Loucy (cell line): ENCODE results near the gene LCN9.

Experiments
- H2AFZ ChIP-seq: fragments of 200-600 bp; sonication (generic); 2 replicates; pipeline ENCODE4 v1.6.0; 2016; ENCODE audit warnings: antibody characterized with exemption, mild to moderate bottlenecking, low read length, moderate library complexity
- H3F3A ChIP-seq: fragments of 200-600 bp; 2 replicates; pipeline ENCODE4 v1.6.0; 2016; ENCODE audit warnings: antibody characterized with exemption, low read depth, mild to moderate bottlenecking
- H3K27me3 ChIP-seq: fragments of 200-600 bp; sonication (generic); 2 replicates; pipeline ENCODE4 v1.6.1; 2014; ENCODE audit warnings: low read length, mild to moderate bottlenecking; ENCODE audit not compliant: insufficient read depth, poor library complexity, severe bottlenecking
- H3K36me3 ChIP-seq: fragments of 200-600 bp; sonication (generic); 2 replicates; pipeline ENCODE4 v1.6.1; 2016; ENCODE audit warnings: low read length; ENCODE audit not compliant: insufficient read depth
- H3K4me1 ChIP-seq: fragments of 200-600 bp; sonication (generic); 2 replicates; pipeline ENCODE4 v1.5.1; 2014; ENCODE audit warnings: low read length, mild to moderate bottlenecking; ENCODE audit not compliant: insufficient read depth, poor library complexity, severe bottlenecking
- H3K4me2 ChIP-seq: fragments of 200-600 bp; sonication (generic); 2 replicates; pipeline ENCODE4 v1.6.0; 2014; ENCODE audit warnings: antibody characterized with exemption, low read length, low read depth, mild to moderate bottlenecking; ENCODE audit not compliant: poor library complexity, severe bottlenecking
- H3K4me3 ChIP-seq: fragments of 200-600 bp; sonication (generic); 2 replicates; pipeline ENCODE4 v1.5.1; 2014; ENCODE audit warnings: low read length, mild to moderate bottlenecking, mixed read lengths; ENCODE audit not compliant: poor library complexity, severe bottlenecking
- H3K79me2 ChIP-seq: fragments of 200-600 bp; sonication (generic); 2 replicates; pipeline ENCODE4 v1.6.1; 2014; ENCODE audit warnings: low read length; ENCODE audit not compliant: insufficient read depth
- H3K9ac ChIP-seq: fragments of 200-600 bp; sonication (generic); 2 replicates; pipeline ENCODE4 v1.6.0; 2014; ENCODE audit warnings: mild to moderate bottlenecking, low read depth, low read length, moderate library complexity; ENCODE audit not compliant: poor library complexity, severe bottlenecking
- H3K9me2 ChIP-seq: fragments of 200-600 bp; sonication (generic); replicated peaks from 2 replicates; pipeline ENCODE4 v1.6.1; 2016; ENCODE audit warnings: low read depth, low read length, mixed read lengths
- H3K9me3 ChIP-seq: fragments of 200-600 bp; sonication (generic); 2 replicates; pipeline ENCODE4 v1.6.1; 2014; ENCODE audit warnings: mild to moderate bottlenecking, antibody characterized with exemption, low read length, low read depth; ENCODE audit not compliant: insufficient read depth
- H4K20me1 ChIP-seq: fragments of 200-600 bp; sonication (generic); 2 replicates; pipeline ENCODE4 v1.6.0; 2014; ENCODE audit warnings: antibody characterized with exemption, low read length, mild to moderate bottlenecking; ENCODE audit not compliant: insufficient read depth, poor library complexity, severe bottlenecking
- CTCF ChIP-seq: fragments of 200-600 bp; sonication (generic); conservative IDR thresholded peaks from 2 replicates; pipeline ENCODE4 v1.5.1; 2014; ENCODE audit warnings: mild to moderate bottlenecking, antibody characterized with exemption, low read length
- EZH2phosphoT487 ChIP-seq: fragments of 200-600 bp; IDR thresholded peaks from 2 replicates; pipeline ENCODE4 v1.6.1; 2018; ENCODE audit warnings: antibody characterized with exemption, mild to moderate bottlenecking, moderate library complexity, borderline replicate concordance

The LCN9 gene

GRCh38 chr9:135696446-135696845 lies 33.3 kb downstream of the LCN9 start:
- Histone ChIP-seq H3K9me2 (no peaks in the 10 kb centered on the region), H3K4me3 (no peak overlapping the region), H2AFZ (no peak overlapping the region), H3K36me3 (no peaks in the 10 kb centered on the region), H4K20me1 (no peaks in the 10 kb centered on the region), H3K27me3 (no peaks in the 10 kb centered on the region), H3K4me2 (no peak overlapping the region), H3K9ac (no peak overlapping the region), H3K79me2 (no peaks in the 10 kb centered on the region), H3K9me3 (no peaks in the 10 kb centered on the region; the same call in 1 of the 2 replicates), H3K4me1 (no peaks in the 10 kb centered on the region), H3F3A (no peaks in the 10 kb centered on the region)
- TF ChIP-seq EZH2phosphoT487 (no peak), CTCF (no peak)

GRCh38 chr9:135697226-135697625 lies 34.1 kb downstream of the LCN9 start:
- no peaks in the 10 kb centered on the region for H3K4me1 ChIP-seq
- TF ChIP-seq CTCF (no peak), EZH2phosphoT487 (no peak)
- H4K20me1 ChIP-seq = no peaks in the 10 kb centered on the region
- no peak overlapping the region for H2AFZ ChIP-seq
- H3K79me2 ChIP-seq = no peaks in the 10 kb centered on the region
- H3K9ac ChIP-seq = no peak overlapping the region
- no peaks in the 10 kb centered on the region for H3K9me2 ChIP-seq
- H3K4me3 ChIP-seq = no peak overlapping the region
- no peak overlapping the region for H3K4me2 ChIP-seq
- H3K36me3 ChIP-seq = no peaks in the 10 kb centered on the region
- no peaks in the 10 kb centered on the region; the same call in 1 of the 2 replicates for H3K9me3 ChIP-seq
- no peaks in the 10 kb centered on the region for H3K27me3 ChIP-seq
- H3F3A ChIP-seq = no peaks in the 10 kb centered on the region

GRCh38 chr9:135698236-135698635 lies 35.1 kb downstream of the LCN9 start:
- Histone ChIP-seq H3K36me3 (no peaks in the 10 kb centered on the region), H3K27me3 (no peaks in the 10 kb centered on the region), H3K9me2 (no peaks in the 10 kb centered on the region), H3K9me3 (no peaks in the 10 kb centered on the region; the same call in 1 of the 2 replicates), H3K4me1 (no peaks in the 10 kb centered on the region), H3K4me3 (no peak overlapping the region), H2AFZ (no peak overlapping the region), H3K9ac (no peak overlapping the region), H4K20me1 (no peaks in the 10 kb centered on the region), H3F3A (no peaks in the 10 kb centered on the region), H3K79me2 (no peaks in the 10 kb centered on the region), H3K4me2 (no peak overlapping the region)
- TF ChIP-seq EZH2phosphoT487 (no peak), CTCF (no peak)
